ENCODE results near the gene GATA2. TPM values are rescaled to one million over a fixed set of nuclear protein-coding genes. Genes with fewer than 3 reads are reported as not detected.

GATA2 gene
- total RNA-seq, 1 donor from 2014 or later, result 0.09 TPM

DNA sequence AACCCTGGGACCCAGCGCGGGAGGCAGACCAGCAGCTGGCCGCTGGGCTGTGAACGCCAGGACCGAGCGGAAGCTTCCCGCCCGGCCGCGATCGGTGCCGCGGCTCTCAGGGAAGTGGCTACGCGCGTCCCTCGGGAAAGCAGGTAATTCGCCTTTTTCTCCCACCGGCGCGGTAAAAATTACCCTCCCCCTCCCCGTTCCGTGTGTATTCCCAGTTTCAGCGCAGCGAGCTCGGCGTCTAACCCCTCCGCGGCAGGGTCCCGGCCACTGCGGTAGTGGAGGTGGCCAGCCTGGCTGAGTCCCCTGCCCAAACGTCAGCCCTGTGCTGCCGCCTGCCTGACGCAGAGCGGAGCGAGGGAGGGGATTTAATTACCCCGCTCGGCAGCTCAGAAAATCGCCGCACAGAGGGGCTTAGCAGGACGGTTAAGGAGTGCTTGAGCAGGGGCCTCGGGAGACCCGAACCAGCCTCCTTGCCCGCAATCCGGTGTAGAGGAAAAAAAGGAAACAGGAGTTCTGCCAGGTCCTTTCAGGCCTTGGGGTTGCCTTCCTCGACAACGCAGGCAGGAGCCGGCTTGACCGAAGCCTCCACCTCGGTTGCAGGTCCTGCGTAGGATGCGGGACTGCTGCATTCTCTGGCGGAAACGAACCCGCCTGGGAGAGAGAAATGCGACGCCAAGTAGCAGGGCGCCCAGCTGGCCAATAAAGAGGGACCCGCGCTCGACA lies 2.9 kb downstream of the GATA2 start:
- peak overlapping the region; percentile 60 for H3K4me3 Mint-ChIP-seq (ENCODE audit: low read depth)
- DNase-seq (ENCODE audit: low spot score), result no peak
- no peaks in the 10 kb centered on the region for H3K36me3 Mint-ChIP-seq (ENCODE audit: low read depth)
- H3K4me1 Mint-ChIP-seq (ENCODE audit: low read depth), result peaks cover 13% of the 10 kb centered on the region
- H3K27me3 Mint-ChIP-seq (ENCODE audit: low read depth), result peaks cover 66% of the 10 kb centered on the region
- intact Hi-C loops (cut with micrococcal nuclease), result loop anchor here (2.0 to 10.0 kb wide), 4 partner anchors 115 to 1482 kb away; partner anchors contain the start of genes CFAP92 and TRH
- H3K9me3 Mint-ChIP-seq, result no peaks in the 10 kb centered on the region
- H3K27ac Mint-ChIP-seq, result peak overlapping the region; percentile 49

DNA sequence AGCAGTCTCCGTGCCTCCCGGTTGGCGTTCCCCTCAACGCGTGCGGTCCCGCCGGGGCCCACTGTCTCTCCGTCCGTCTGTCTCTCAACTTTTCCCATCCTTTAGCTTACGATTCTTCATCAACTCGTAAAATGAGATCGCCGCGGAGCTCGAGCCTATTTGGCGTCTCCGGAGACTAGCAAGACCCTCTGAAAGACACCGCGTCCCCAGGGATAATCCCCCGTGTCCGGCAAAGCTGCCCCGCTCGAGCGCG lies 3.4 kb downstream of the GATA2 start:
- Mint-ChIP-seq H3K9me3 (no peaks in the 10 kb centered on the region), H3K4me1 (ENCODE audit: low read depth) (peaks cover 13% of the 10 kb centered on the region), H3K36me3 (ENCODE audit: low read depth) (no peaks in the 10 kb centered on the region), H3K27me3 (ENCODE audit: low read depth) (peaks cover 67% of the 10 kb centered on the region), H3K27ac (peak overlapping the region; percentile 49), H3K4me3 (ENCODE audit: low read depth) (peak overlapping the region; percentile 60)
- intact Hi-C loops (cut with micrococcal nuclease), result loop anchor here (2.0 to 10.0 kb wide), 2 partner anchors 411 to 505 kb away; partner anchors contain the start of gene CFAP92
- DNase-seq (ENCODE audit: low spot score), result no peak

DNA sequence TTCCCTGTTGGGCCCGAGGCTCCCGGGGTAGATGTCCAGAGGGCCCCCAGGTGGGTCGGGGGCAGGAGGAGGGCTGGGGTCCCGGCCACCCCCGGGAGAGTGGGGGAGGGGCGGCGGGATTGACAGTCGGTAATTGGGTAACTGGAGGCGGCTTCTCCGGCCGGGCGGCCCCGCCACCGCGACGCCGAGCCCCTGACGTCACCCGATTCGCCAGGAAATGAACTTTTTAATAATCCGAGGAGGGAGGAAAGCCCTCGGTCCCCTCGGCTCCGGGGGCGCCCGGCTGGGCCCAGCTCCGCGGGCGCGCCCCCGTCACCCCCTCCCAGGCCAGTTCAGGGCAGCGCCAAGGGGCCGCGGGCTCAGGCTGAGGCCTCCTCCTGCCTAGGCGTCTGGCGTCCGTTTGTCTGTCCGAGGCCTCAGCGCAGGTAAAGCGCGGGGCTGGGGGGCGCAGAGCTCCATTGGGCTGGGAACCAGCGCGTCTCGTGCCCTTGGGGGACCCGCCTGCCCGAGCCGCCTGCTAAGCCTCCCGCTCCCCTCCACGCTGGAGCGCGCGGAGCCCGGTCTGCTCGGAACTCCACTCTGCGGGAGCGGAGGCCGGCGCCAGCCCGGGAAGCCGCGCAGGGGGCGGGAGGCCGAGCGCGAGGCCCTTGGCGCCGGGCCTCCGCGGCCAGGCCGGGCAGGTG lies 3.9 kb downstream of the GATA2 start:
- H3K4me1 Mint-ChIP-seq (ENCODE audit: low read depth), result peaks cover 13% of the 10 kb centered on the region
- no peaks in the 10 kb centered on the region for H3K36me3 Mint-ChIP-seq (ENCODE audit: low read depth)
- H3K4me3 Mint-ChIP-seq (ENCODE audit: low read depth), result no peak overlapping the region
- intact Hi-C loops (cut with micrococcal nuclease), result loop anchor here (2.0 to 10.0 kb wide), 2 partner anchors 410 to 506 kb away; partner anchors contain the start of gene CFAP92
- DNase-seq (ENCODE audit: low spot score), result peak; percentile 20
- H3K27ac Mint-ChIP-seq, result no peak overlapping the region
- H3K9me3 Mint-ChIP-seq, result no peaks in the 10 kb centered on the region
- H3K27me3 Mint-ChIP-seq (ENCODE audit: low read depth), result peaks cover 68% of the 10 kb centered on the region

DNA sequence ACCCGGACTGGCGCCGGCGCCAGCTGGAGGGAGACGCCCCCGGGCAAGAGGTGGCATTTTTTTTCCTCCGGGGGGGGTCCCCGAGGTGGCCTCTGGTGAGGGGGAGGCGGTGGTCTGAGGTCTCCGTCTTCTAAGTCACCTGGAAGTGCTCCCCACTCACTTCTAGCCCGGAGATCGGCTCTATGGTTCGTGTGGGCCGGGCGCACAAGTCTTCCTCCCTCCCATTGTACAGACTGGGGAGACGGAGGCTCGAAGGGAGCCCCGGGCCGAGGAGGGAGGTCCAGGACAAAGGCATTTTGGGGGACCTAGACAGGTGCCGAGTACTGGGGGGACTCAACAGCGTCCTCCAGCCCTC lies 4.4 kb downstream of the GATA2 start:
- intact Hi-C loops (cut with micrococcal nuclease), result loop anchor here (2.0 to 10.0 kb wide), 2 partner anchors 410 to 506 kb away; partner anchors contain the start of gene CFAP92
- H3K9me3 Mint-ChIP-seq, result no peaks in the 10 kb centered on the region
- peaks cover 17% of the 10 kb centered on the region for H3K4me1 Mint-ChIP-seq (ENCODE audit: low read depth)
- peak overlapping the region; percentile 42 for H3K4me3 Mint-ChIP-seq (ENCODE audit: low read depth)
- no peak overlapping the region for H3K27ac Mint-ChIP-seq
- DNase-seq (ENCODE audit: low spot score), result no peak
- peaks cover 68% of the 10 kb centered on the region for H3K27me3 Mint-ChIP-seq (ENCODE audit: low read depth)
- no peaks in the 10 kb centered on the region for H3K36me3 Mint-ChIP-seq (ENCODE audit: low read depth)

DNA sequence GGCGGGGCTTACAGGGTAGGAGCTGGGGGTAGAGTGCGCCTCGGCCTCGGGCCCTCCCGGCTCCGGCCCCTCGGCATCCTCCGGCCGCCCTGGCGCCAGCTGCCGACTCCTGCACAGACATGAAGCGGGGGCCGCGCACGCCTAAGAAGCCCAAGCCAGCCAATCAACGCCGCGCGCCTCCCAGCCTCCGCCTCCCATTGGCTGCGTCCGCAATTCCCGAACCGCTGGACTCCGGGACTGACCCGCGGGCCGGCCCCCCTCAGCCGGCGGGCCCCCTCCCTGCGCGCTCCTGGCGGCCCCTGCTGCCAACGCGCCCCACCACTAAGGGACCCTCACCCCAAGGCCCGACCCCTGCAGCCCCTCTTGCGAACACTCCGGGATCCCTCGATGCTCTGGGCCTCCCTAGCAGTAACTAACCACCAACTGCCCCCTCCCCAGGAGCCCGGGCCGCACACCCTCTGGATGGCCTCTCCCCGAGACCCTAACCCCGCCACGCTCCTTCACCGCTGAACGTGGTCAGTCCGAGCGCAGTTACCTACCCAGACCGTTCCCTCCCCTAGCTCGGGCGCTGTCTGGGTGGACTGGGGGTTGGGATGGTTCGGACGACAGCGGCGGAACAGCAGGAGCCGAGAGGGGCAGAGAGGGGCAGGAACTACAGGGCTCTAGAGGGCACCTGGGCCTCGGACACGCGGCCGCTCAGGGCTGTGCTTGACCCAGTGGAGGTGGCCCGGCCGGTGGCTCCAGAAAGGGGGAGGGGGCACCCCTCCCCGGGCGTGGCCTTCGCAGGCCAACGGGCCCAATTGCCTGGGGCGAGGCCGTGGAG lies 5.0 kb downstream of the GATA2 start:
- peaks cover 19% of the 10 kb centered on the region for H3K4me1 Mint-ChIP-seq (ENCODE audit: low read depth)
- no peaks in the 10 kb centered on the region for H3K9me3 Mint-ChIP-seq
- peak overlapping the region; percentile 33 for H3K4me3 Mint-ChIP-seq (ENCODE audit: low read depth)
- no peak for DNase-seq (ENCODE audit: low spot score)
- intact Hi-C loops (cut with micrococcal nuclease), result loop anchor here (2.0 to 10.0 kb wide), 2 partner anchors 409 to 507 kb away; partner anchors contain the start of gene CFAP92
- H3K27ac Mint-ChIP-seq, result no peak overlapping the region
- H3K36me3 Mint-ChIP-seq (ENCODE audit: low read depth), result no peaks in the 10 kb centered on the region
- H3K27me3 Mint-ChIP-seq (ENCODE audit: low read depth), result peaks cover 69% of the 10 kb centered on the region

DNA sequence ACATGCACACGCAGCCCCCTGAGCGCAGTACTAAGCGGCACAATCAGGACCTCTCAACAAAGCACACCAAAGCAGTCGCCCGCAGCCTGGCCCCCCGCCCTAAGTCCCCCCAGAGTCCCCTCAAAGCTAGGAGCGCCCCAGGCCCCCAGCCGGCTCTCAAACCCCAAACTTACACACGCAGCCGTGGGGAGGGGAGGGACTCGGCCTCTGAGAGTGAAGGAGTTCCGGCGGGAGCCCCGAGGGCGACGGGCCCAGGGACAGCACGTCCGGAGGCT lies 5.5 kb downstream of the GATA2 start:
- Mint-ChIP-seq H3K9me3 (no peaks in the 10 kb centered on the region), H3K4me3 (ENCODE audit: low read depth) (peak overlapping the region; percentile 66), H3K4me1 (ENCODE audit: low read depth) (peaks cover 19% of the 10 kb centered on the region), H3K27me3 (ENCODE audit: low read depth) (peaks cover 72% of the 10 kb centered on the region), H3K36me3 (ENCODE audit: low read depth) (no peaks in the 10 kb centered on the region), H3K27ac (no peak overlapping the region)
- intact Hi-C loops (cut with micrococcal nuclease), result loop anchor here (10.0 kb wide), 1 partner anchor 507 kb away; the partner anchor contains the start of gene CFAP92
- no peak for DNase-seq (ENCODE audit: low spot score)

DNA sequence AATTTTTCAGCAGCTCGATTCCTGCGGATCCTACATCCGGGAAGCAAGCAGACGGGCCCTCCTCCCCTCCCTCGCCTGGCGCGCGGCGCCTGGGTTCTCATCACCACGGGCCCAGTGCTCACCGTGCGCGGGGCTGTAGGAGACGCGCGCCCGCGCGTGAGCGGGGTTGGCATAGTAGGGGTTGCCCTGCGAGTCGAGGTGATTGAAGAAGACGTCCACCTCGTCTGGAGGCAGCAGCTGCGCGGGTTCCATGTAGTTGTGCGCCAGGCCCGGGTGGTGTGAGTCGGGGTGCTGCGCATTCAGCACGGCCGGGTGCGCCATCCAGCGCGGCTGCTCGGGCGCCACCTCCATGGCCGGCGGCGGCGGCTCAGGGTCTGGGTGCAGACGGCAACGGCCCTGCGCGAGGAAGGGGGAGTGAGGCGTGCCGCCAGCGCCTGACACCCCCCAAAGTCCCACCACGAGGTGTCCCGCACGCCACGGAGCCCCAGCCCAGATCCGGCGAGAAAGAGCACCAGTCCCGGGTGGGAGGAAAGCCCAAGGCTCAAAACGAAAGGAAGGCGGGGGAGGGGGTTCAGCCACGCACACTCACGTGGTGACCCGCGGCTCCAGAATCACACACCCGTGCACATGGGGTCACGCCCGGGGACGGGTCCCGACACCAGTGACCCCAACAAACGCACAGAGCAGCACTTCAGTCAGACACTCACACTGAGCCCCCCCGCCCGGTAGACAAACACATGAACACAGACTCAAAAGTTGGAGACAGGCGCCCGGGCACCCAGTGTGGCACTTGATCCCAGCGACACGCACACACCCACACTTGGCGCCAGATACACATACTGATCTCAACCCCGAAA lies 6.1 kb downstream of the GATA2 start:
- peak overlapping the region; percentile 66 for H3K4me3 Mint-ChIP-seq (ENCODE audit: low read depth)
- peaks cover 75% of the 10 kb centered on the region for H3K27me3 Mint-ChIP-seq (ENCODE audit: low read depth)
- intact Hi-C loops (cut with micrococcal nuclease), result loop anchor here (10.0 kb wide), 1 partner anchor 508 kb away; the partner anchor contains the start of gene CFAP92
- H3K4me1 Mint-ChIP-seq (ENCODE audit: low read depth), result peaks cover 19% of the 10 kb centered on the region
- no peaks in the 10 kb centered on the region for H3K9me3 Mint-ChIP-seq
- no peak overlapping the region for H3K27ac Mint-ChIP-seq
- no peaks in the 10 kb centered on the region for H3K36me3 Mint-ChIP-seq (ENCODE audit: low read depth)
- DNase-seq (ENCODE audit: low spot score), result peak; percentile 16

DNA sequence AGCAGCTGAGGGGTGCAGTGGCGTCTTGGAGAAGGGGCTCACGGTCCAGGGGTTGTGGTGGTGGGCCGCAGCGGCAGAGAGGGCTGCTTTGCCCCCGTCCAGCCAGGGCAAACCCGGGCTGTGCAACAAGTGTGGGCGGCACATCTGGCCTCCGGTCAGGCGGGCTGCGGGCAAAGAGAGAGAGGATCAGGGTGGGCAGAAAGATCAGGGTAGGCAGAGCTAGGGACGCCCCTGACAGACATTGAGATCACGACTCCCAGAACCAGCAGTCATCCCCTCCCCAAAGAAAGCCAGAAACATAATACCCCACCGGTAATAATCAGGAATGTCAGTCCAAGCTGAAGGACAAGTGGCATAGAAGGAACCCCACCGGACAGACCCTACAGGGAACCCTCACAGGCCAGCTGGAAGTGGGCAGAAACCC lies 6.8 kb downstream of the GATA2 start:
- no peaks in the 10 kb centered on the region for H3K36me3 Mint-ChIP-seq (ENCODE audit: low read depth)

DNA sequence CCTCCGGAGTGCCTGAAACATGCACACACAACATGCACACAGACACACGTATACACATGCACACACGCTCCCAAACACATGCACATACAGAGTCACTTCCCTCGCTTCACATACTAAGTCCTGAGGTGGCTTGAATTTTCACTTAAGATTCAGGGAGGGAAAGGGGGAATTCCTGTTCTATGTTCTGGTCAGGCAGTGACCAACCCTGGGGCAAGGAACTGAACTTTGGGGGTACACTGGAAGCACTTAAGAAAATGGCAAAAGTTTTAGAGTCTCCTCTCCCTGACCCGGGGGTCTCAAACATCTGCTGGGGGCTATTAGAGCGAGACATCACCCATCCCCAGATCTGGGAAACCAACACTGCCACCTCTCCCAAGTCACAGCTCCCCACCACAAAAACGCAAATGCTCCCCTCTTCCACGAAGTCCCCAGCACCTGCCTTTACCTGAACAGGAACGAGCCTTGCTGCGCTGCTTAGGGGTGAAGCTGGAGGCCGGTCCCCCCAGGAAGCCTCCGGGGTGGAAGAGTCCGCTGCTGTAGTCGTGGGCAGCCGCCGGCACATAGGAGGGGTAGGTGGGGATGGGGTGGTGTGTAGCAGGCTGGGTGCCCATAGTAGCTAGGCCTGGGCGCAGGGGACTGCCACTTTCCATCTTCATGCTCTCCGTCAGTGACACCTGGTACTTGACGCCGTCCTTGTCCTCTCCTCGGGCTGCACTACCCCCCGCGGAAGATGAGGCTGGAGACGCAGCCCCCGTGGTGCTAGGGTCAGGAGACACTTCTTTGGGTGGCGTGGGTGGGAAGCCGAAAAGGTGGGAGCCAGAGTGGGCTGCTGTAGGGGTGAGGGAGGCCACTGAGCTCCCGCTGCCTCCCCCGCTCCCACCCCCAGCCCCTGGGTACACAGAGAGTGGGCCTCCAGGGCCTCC lies 7.5 kb downstream of the GATA2 start:
- intact Hi-C loops (cut with micrococcal nuclease), result loop anchor here (10.0 kb wide), 1 partner anchor 509 kb away; the partner anchor contains the start of gene CFAP92
- H3K36me3 Mint-ChIP-seq (ENCODE audit: low read depth), result no peaks in the 10 kb centered on the region
- peaks cover 67% of the 10 kb centered on the region for H3K27me3 Mint-ChIP-seq (ENCODE audit: low read depth)
- H3K4me3 Mint-ChIP-seq (ENCODE audit: low read depth), result no peak overlapping the region
- DNase-seq (ENCODE audit: low spot score), result no peak
- peaks cover 19% of the 10 kb centered on the region for H3K4me1 Mint-ChIP-seq (ENCODE audit: low read depth)
- no peak overlapping the region for H3K27ac Mint-ChIP-seq
- H3K9me3 Mint-ChIP-seq, result no peaks in the 10 kb centered on the region

More for the DNA sequence above, 6.8 kb downstream of the GATA2 start:
- Mint-ChIP-seq H3K4me1 (ENCODE audit: low read depth) (peaks cover 19% of the 10 kb centered on the region), H3K4me3 (ENCODE audit: low read depth) (no peak overlapping the region), H3K27ac (no peak overlapping the region), H3K27me3 (ENCODE audit: low read depth) (peaks cover 72% of the 10 kb centered on the region), H3K9me3 (no peaks in the 10 kb centered on the region)
- intact Hi-C loops (cut with micrococcal nuclease), result loop anchor here (10.0 kb wide), 1 partner anchor 509 kb away; the partner anchor contains the start of gene CFAP92
- no peak for DNase-seq (ENCODE audit: low spot score)

DNA sequence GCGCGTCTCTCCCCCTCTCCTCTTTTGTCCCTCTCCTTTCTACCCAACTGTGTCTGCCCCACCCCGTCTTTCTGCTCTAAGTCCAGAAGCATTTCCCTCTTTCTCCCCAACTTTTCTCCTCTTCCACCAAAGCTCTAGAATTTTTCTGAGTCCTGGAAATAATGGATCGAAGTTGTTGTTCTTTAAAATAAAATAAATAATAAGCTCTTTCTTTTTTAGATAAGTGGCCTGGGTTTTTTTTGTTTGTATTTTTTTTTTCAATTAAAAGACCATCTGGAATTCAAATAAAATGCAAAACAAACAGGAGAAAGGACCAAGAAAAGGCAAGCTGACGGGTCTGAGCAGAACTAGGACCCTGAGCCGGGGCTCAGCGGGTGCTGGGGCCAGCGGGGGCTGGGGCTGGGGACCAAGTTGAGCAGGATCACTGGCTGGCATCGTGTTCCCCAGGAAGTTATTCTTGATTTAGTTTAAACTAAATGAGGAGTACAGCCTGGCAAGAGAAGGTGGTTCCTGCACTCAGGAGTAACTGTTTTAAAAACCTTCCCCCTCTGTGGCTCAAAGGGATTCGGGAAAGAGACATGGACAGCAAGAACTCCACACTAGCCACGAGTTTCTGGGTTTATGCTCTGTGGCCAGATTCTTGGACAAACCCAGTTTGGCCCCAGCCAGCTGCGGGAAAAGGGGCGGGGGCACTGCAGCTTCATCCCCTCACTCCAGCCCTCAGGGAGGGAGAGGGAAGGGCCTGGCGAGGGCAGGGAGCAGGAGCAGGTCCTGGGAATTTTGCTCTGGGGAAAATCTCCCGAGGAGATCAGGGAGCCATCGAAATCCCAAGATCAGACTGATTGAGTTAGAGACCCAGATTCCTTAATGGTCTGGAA lies 8.4 kb downstream of the GATA2 start:
- Mint-ChIP-seq H3K36me3 (ENCODE audit: low read depth) (no peaks in the 10 kb centered on the region), H3K27me3 (ENCODE audit: low read depth) (peaks cover 60% of the 10 kb centered on the region), H3K9me3 (no peaks in the 10 kb centered on the region), H3K4me3 (ENCODE audit: low read depth) (no peak overlapping the region), H3K27ac (no peak overlapping the region), H3K4me1 (ENCODE audit: low read depth) (peaks cover 15% of the 10 kb centered on the region)
- DNase-seq (ENCODE audit: low spot score), result no peak
- intact Hi-C loops (cut with micrococcal nuclease), result loop anchor here (10.0 kb wide), 1 partner anchor 510 kb away; the partner anchor contains the start of gene CFAP92
